ENCODE measurements around the gene ST6GAL1. TPM values are rescaled to one million over a fixed set of nuclear protein-coding genes. Genes with fewer than 3 reads are reported as not detected.

Gene ST6GAL1
- total and polyA plus RNA-seq, 2 of the 8 experiments (the other 6 are each of a cell fraction or from before 2014, with no cell fraction given): 62.8 to 80.9 TPM

DNA sequence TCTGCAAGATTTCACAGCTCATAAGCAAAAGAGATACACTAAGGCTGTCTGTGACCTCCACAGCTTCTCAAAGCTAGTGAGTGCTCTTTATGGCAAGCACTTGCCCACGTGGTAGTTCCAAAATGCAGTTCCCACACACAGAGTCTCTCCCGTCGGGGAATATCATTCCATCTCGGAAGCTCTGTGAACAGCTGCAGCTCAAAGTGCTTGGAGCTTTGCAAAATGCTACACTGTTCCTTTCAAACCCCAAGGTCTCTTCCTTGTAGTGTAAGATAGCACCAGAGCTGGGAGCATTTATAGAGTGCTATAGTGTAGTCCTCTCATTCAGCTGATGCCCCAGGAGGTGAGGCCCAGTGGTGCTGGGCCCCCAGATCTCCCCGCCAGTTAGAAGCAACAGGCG is 36.1 kb downstream of the ST6GAL1 start:
- Histone ChIP-seq H3K4ac (replicated peaks; ENCODE audit: insufficient read length, low read depth, low read length) (no peak overlapping the region), H4K8ac (ENCODE audit: extremely low read depth, insufficient read depth, low read length) (no peak overlapping the region), H2BK12ac (ENCODE audit: low read depth, low read length) (peak overlapping the region; percentile 20; the same call in 1 of the 2 replicates), H2BK20ac (ENCODE audit: low read length) (peak overlapping the region; percentile 96), H2AFZ (ENCODE audit: low read length) (no peak overlapping the region), H3K9me3 (ENCODE audit: insufficient read depth in 2 of 2, low read depth in 1 of 2, low read length in 1 of 2) (no peaks in the 10 kb centered on the region), H3K79me2 (ENCODE audit: control insufficient read depth in 1 of 2, insufficient read depth in 2 of 2, low read length in 2 of 2) (peaks cover 6 to 44% of the 10 kb centered on the region in 2 experiments; a peak in 3 of 4 replicates), H2BK5ac (ENCODE audit: low read depth, low read length) (peak overlapping the region; percentile 90; the same call in 1 of the 2 replicates), H3K4me2 (ENCODE audit: insufficient read depth in 1 of 2, low read depth in 2 of 2, low read length in 2 of 2) (no peak overlapping the region), H4K20me1 (replicated peaks in 1 of 2; ENCODE audit: control insufficient read depth in 1 of 2, insufficient read depth in 2 of 2, low read length in 2 of 2) (peaks cover 0 to 2% of the 10 kb centered on the region in 2 experiments), H3K9ac (replicated peaks in 1 of 4; ENCODE audit: extremely low read depth in 1 of 4, low read depth in 3 of 4, low read length in 3 of 4) (no peak overlapping the region), H3K23me2 (ENCODE audit: low read depth, low read length) (no peaks in the 10 kb centered on the region), H2BK15ac (ENCODE audit: low read length) (no peak overlapping the region), H3K27me3 (replicated peaks in 1 of 4; ENCODE audit: control insufficient read depth in 3 of 4, extremely low read depth in 1 of 4, insufficient read depth in 3 of 4, low read length in 3 of 4) (no peaks in the 10 kb centered on the region), H4K5ac (ENCODE audit: insufficient read length, low read depth, low read length) (no peak overlapping the region), H3K4me1 (replicated peaks in 1 of 4; ENCODE audit: control insufficient read depth in 3 of 4, insufficient read depth in 4 of 4, low read length in 3 of 4) (peaks cover 20 to 32% (median 25%) of the 10 kb centered on the region in 4 experiments), H2BK120ac (replicated peaks; ENCODE audit: low read depth, low read length) (no peak overlapping the region), H2AK5ac (ENCODE audit: low read depth, low read length) (no peak overlapping the region), H3K4me3 (ENCODE audit: extremely low read depth in 1 of 4, insufficient read depth in 2 of 4, low read depth in 3 of 4, low read length in 4 of 4) (no peak overlapping the region), H3K27ac (ENCODE audit: low read depth, low read length) (no peak overlapping the region), H3K23ac (ENCODE audit: insufficient read length) (no peak overlapping the region), H3K36me3 (ENCODE audit: control insufficient read depth in 2 of 4, insufficient read depth in 4 of 4, low read length in 3 of 4) (peaks cover 0 to 47% (median 6%) of the 10 kb centered on the region in 4 experiments; a peak in 5 of 8 replicates), H3K18ac (ENCODE audit: extremely low read depth, low read length) (no peak overlapping the region; the same call in 1 of the 2 replicates), H3K14ac (ENCODE audit: insufficient read length) (no peak overlapping the region), H3K79me1 (ENCODE audit: low read depth, low read length) (peaks cover 5% of the 10 kb centered on the region), H3K56ac (replicated peaks; ENCODE audit: insufficient read length, low read depth, low read length) (no peak overlapping the region), H4K91ac (replicated peaks; ENCODE audit: insufficient read length, low read length) (no peak overlapping the region)
- TF ChIP-seq CBX5 (IDR thresholded peaks at IDR 0.05; ENCODE audit: low read depth, low read length) (no peak), MAFK (IDR thresholded peaks at IDR 0.05; ENCODE audit: low read depth, low read length) (no peak), SP1 (IDR thresholded peaks at IDR 0.05; ENCODE audit: low read depth, low read length) (no peak), POU5F1 (IDR thresholded peaks at IDR 0.05; ENCODE audit: low read depth, low read length) (no peak)
- TF ChIP-seq, protein P1, sequence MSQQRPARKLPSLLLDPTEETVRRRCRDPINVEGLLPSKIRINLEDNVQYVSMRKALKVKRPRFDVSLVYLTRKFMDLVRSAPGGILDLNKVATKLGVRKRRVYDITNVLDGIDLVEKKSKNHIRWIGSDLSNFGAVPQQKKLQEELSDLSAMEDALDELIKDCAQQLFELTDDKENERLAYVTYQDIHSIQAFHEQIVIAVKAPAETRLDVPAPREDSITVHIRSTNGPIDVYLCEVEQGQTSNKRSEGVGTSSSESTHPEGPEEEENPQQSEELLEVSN (IDR thresholded peaks at IDR 0.05): no peak
- TF ChIP-seq, protein P2, sequence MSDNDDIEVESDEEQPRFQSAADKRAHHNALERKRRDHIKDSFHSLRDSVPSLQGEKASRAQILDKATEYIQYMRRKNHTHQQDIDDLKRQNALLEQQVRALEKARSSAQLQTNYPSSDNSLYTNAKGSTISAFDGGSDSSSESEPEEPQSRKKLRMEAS (IDR thresholded peaks at IDR 0.05): no peak
- DNase-seq (ENCODE audit: low read depth in 1 of 2, low spot score in 2 of 2) (no peak), FAIRE-seq (no peak)
- POLR2A ChIA-PET (ENCODE audit: partially characterized antibody): interaction anchor here (1.0 to 2.5 kb wide), 5 partner anchors 17 to 34 kb away, joined by 3 to 7 read pairs (median 3); no protein-coding TSS in a partner anchor
- 88% methylated on average over 6 of the region's 6 CpGs; no CpG with 5 or more reads in 1 of the 2 experiments for WGBS, 2 experiments (ENCODE audit: extremely low coverage in 1 of 2, insufficient coverage in 1 of 2, insufficient read length in 1 of 2, insufficient replicate concordance in 2 of 2, low coverage in 1 of 2, low lambda C conversion rate in 2 of 2, missing lambda C conversion rate in 1 of 2)
- CTCF ChIA-PET (ENCODE audit: partially characterized antibody): interaction anchor here (1.3 to 2.7 kb wide), 9 partner anchors 13 to 349 kb away, joined by 3 to 10 read pairs (median 4); no protein-coding TSS in a partner anchor

Measured in H1 (cell line).